Vagina (tissue), 2 donors: ENCODE data around the gene C4orf33. TPM values are rescaled to one million over a fixed set of nuclear protein-coding genes. Genes with fewer than 3 reads are reported as not detected.
"Not testable (repeated sequence)": the region's sequence is repeated elsewhere in the genome, so short reads cannot be mapped to it uniquely, and the experiment has no call there.

Experiments
- DNase-seq, 2 donors: peaks; one replicate each; pipeline ENCODE4 v3.0.0-alpha.2; 2017; ENCODE audit errors: extremely low spot score in 2 of 2
- H3K27ac ChIP-seq: fragments of 200-600 bp; sonication (generic); one replicate; pipeline ENCODE4 v1.5.1; 2019
- H3K27me3 ChIP-seq: fragments of 200-600 bp; sonication (generic); one replicate; pipeline ENCODE4 v1.5.1; 2019
- H3K36me3 ChIP-seq, 2 donors: fragments of 200-600 bp; sonication (generic); one replicate each; pipeline ENCODE4 v1.5.1; 2017 to 2019
- H3K4me1 ChIP-seq: fragments of 200-600 bp; sonication (generic); one replicate; pipeline ENCODE4 v1.5.1; 2019
- H3K4me3 ChIP-seq, 2 donors: fragments of 200-600 bp; sonication (generic); 1 replicate in 1 of 2; 2 replicates in 1 of 2; pipeline ENCODE4 v1.5.1; 2016 to 2019
- H3K9me3 ChIP-seq: fragments of 200-600 bp; sonication (generic); one replicate; pipeline ENCODE4 v1.5.1; 2019
- CTCF ChIP-seq, 3 experiments: fragments of 450-650 bp in 2 of 3; fragments of 200-600 bp in 1 of 3; sonication (generic) in 1 of 3; IDR thresholded peaks; one replicate each; pipeline ENCODE4 v1.5.1; 2017 to 2019; ENCODE audit warnings: antibody characterized with exemption in 3 of 3, mild to moderate bottlenecking in 2 of 3, moderate library complexity in 2 of 3
- POLR2A ChIP-seq, 2 donors: fragments of 450-650 bp; IDR thresholded peaks; one replicate each; pipeline ENCODE4 v1.6.1; 2017; ENCODE audit warnings: antibody characterized with exemption in 2 of 2, mild to moderate bottlenecking in 2 of 2, moderate library complexity in 2 of 2
- POLR2AphosphoS5 ChIP-seq, 2 donors: sonication (generic); formaldehyde crosslinking; IDR thresholded peaks; one replicate each; pipeline ENCODE4 v1.9.0; 2017; ENCODE audit warnings: antibody characterized with exemption in 2 of 2, mild to moderate bottlenecking in 2 of 2, low read depth in 1 of 2; ENCODE audit not compliant: insufficient read depth in 1 of 2
- intact Hi-C: fragments of 100-400 bp; cut with DNase I; formaldehyde crosslinking; loops from one replicate; pipeline ENCODE4 v1.15.1; 2023
- total RNA-seq: library from RNA; depleted of rRNA; stranded (reverse); fragments of >200 nt; gene quantifications from one replicate; pipeline ENCODE4 v1.2.3, GENCODE V29; 2016

C4orf33 gene
- total RNA-seq, 1 donor from 2014 or later = 8.8 TPM

- TF ChIP-seq POLR2A (IDR thresholded peaks at IDR 0.05) (no peak), POLR2AphosphoS5 (IDR thresholded peaks at IDR 0.05; ENCODE audit: insufficient read depth in 1 of 2, low read depth in 1 of 2) (no peak), CTCF (IDR thresholded peaks at IDR 0.05) (no peak)
- DNase-seq = no peak
- H3K9me3 ChIP-seq = no peaks in the 10 kb centered on the region
- no peak overlapping the region for H3K4me3 ChIP-seq
- H3K27me3 ChIP-seq = no peaks in the 10 kb centered on the region
- H3K4me1 ChIP-seq = no peaks in the 10 kb centered on the region
- H3K27ac ChIP-seq = no peak overlapping the region
- H3K36me3 ChIP-seq = no peaks in the 10 kb centered on the region
- intact Hi-C loops = no loop called here
These were observed 21.8 kb downstream of the C4orf33 start for GRCh38 chr4:129117705-129118104.

- intact Hi-C loops, H3K27me3 ChIP-seq, H3K27ac ChIP-seq, H3K4me1 ChIP-seq, H3K4me3 ChIP-seq, H3K36me3 ChIP-seq, DNase-seq, H3K9me3 ChIP-seq: not testable (repeated sequence)
These were observed 30.7 kb downstream of the C4orf33 start for GRCh38 chr4:129126614-129127013.

GRCh38 chr4:129129143-129129542 is 33.2 kb downstream of the C4orf33 start:
- H3K4me1 ChIP-seq = no peaks in the 10 kb centered on the region
- intact Hi-C loops = no loop called here
- no peak overlapping the region for H3K4me3 ChIP-seq
- no peaks in the 10 kb centered on the region for H3K36me3 ChIP-seq
- no peak for DNase-seq
- no peak for TF ChIP-seq POLR2A (IDR thresholded peaks at IDR 0.05)
- no peak for TF ChIP-seq CTCF (IDR thresholded peaks at IDR 0.05)
- TF ChIP-seq POLR2AphosphoS5 (IDR thresholded peaks at IDR 0.05; ENCODE audit: insufficient read depth in 1 of 2, low read depth in 1 of 2) = no peak
- H3K27ac ChIP-seq = no peak overlapping the region
- H3K9me3 ChIP-seq = no peaks in the 10 kb centered on the region
- no peaks in the 10 kb centered on the region for H3K27me3 ChIP-seq

GRCh38 chr4:129131343-129131742 is 35.4 kb downstream of the C4orf33 start:
- no peaks in the 10 kb centered on the region for H3K4me1 ChIP-seq
- no peak for TF ChIP-seq POLR2A (IDR thresholded peaks at IDR 0.05)
- no peak for TF ChIP-seq POLR2AphosphoS5 (IDR thresholded peaks at IDR 0.05; ENCODE audit: insufficient read depth in 1 of 2, low read depth in 1 of 2)
- no peak for TF ChIP-seq CTCF (IDR thresholded peaks at IDR 0.05)
- intact Hi-C loops = no loop called here
- H3K27me3 ChIP-seq = no peaks in the 10 kb centered on the region
- DNase-seq = no peak
- no peak overlapping the region for H3K4me3 ChIP-seq
- no peak overlapping the region for H3K27ac ChIP-seq
- H3K9me3 ChIP-seq = no peaks in the 10 kb centered on the region
- no peaks in the 10 kb centered on the region for H3K36me3 ChIP-seq

GRCh38 chr4:129136433-129136832 is 40.5 kb downstream of the C4orf33 start:
- TF ChIP-seq CTCF (IDR thresholded peaks at IDR 0.05) (no peak), POLR2AphosphoS5 (IDR thresholded peaks at IDR 0.05; ENCODE audit: insufficient read depth in 1 of 2, low read depth in 1 of 2) (no peak), POLR2A (IDR thresholded peaks at IDR 0.05) (no peak)
- no peak overlapping the region for H3K27ac ChIP-seq
- DNase-seq = no peak
- no peaks in the 10 kb centered on the region for H3K9me3 ChIP-seq
- no peaks in the 10 kb centered on the region for H3K36me3 ChIP-seq
- intact Hi-C loops = no loop called here
- H3K27me3 ChIP-seq = no peaks in the 10 kb centered on the region
- H3K4me1 ChIP-seq = no peaks in the 10 kb centered on the region
- no peak overlapping the region for H3K4me3 ChIP-seq
